Renal cortical epithelial cell (primary cell): Measurements from ENCODE around the gene PBXIP1. TPM values are rescaled to one million over a fixed set of nuclear protein-coding genes. Genes with fewer than 3 reads are reported as not detected.
A peak's percentile ranks its signal among the peaks of the same experiment; 100 is the strongest.
"Not testable (repeated sequence)": the region's sequence is repeated elsewhere in the genome, so short reads cannot be mapped to it uniquely, and the experiment has no call there.

Experiments used
- DNase-seq: peaks from one replicate; pipeline ENCODE4 v3.0.0-alpha.2; 2011; ENCODE audit warnings: low read depth
- total RNA-seq: library from RNA; depleted of rRNA; stranded (reverse); fragments of >200 nt; gene quantifications from 2 replicates; pipeline ENCODE4 v1.2.3, GENCODE V29; 2014

The PBXIP1 gene
- total RNA-seq, 1 donor from 2014 or later: 141 TPM

DNA sequence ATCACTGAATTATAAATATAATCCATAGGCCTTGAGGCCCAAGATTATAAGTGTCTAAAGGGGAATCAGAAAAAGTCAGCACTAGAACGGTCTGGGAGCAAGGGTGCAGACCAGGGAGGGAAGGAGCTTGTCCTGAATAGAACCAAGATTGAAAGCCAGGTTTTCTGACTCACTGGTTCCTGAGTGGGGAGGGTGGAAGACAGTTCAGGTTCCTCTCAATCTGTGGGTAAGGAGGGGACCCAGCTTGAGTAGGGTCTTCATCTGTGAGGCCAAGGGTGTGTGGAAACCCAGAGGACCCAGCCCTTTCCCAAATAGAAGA is 38.3 kb upstream of the PBXIP1 start:
- DNase-seq: no peak

DNA sequence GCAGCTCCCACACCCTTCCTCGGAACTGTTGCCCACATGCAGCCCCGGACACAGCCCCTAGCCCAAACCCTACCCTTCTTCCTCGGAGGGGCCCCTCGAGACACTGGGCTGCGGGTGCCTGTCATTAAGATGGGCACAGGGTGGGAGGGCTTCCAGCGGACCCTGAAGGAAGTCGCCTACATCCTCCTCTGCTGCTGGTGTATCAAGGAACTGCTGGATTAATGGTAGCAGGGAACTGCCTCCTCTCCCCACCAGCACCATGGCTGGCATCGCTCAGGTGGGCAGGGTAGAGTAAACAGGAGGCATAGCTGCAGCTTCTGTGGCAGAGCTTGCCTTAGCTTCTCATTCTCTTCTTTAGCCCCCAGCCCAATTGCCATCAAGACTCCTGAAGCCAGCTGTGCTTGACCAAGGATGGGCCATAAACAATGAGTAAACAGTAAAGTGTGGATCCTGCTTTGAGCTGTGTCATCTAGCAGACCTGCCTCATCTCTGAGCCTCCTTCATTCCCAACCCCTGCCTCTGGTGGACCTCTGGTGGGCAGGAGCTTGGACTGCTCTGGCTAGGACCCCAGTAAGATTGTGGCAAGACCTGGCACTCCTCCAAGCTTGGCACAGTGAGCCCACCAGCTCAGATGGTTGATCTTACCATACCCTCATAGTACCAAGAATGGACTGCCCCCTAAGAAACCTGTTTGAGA is 37.8 kb upstream of the PBXIP1 start, which contains the start of gene LENEP:
Gene LENEP, plus strand, starts transcription at position 15 of the 697 bp plus-strand sequence. Its CDS starts 22 bp downstream, at position 37.
- no peak for DNase-seq

GRCh38 chr1:154992721-154993571 is 37.0 kb upstream of the PBXIP1 start:
- no peak for DNase-seq

- no peak for DNase-seq
Observed at GRCh38 chr1:154990276-154990675, 34.4 kb upstream of the PBXIP1 start.

GRCh38 chr1:154989195-154989860 is 33.4 kb upstream of the PBXIP1 start:
- DNase-seq: no peak

DNA sequence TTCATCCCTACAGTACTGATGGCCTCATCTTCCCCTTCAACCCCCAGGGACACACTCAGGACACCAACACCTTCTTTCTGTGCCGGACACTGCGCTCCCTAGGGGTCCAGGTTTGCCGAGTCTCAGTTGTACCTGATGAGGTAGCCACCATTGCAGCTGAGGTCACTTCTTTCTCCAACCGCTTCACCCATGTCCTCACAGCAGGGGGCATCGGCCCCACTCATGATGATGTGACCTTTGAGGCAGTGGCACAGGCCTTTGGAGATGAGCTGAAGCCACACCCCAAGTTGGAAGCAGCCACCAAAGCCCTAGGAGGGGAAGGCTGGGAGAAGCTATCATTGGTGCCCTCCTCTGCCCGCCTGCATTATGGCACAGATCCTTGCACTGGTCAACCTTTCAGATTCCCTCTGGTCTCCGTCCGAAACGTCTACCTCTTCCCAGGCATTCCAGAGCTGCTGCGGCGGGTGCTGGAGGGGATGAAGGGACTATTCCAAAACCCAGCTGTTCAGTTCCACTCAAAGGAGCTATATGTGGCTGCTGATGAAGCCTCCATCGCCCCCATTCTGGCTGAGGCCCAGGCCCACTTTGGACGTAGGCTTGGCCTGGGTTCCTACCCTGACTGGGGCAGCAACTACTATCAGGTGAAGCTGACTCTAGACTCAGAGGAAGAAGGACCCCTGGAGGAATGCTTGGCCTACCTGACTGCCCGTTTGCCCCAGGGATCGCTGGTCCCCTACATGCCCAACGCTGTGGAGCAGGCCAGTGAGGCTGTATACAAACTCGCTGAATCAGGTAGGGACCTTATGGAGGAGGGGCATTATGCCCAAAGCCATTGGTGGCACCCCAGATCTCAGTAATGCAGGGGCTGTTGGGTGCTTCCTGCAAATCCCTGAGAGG is 32.4 kb upstream of the PBXIP1 start:
- no peak for DNase-seq

- DNase-seq: no peak
Observed at GRCh38 chr1:154987326-154987725, 31.4 kb upstream of the PBXIP1 start.

DNA sequence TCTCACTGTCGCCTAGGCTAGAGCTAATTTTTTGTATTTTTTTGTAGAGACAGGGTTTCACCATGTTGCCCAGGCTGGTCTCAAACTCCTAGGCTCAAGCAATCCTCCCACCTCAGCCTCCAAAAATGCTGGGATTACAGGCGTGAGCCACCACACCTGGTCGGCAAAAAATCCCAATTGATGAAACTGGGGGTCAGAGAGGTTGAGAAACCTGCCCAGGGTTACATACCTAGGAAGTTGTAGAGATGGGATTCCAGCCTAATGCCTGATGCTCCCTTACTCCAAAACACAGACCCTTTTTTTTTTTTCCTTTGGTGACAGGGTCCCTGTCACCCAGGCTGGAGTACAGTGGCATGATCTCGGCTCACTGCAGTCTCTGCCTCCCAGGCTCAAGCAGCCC is 30.8 kb upstream of the PBXIP1 start:
- DNase-seq: not testable (repeated sequence)

DNA sequence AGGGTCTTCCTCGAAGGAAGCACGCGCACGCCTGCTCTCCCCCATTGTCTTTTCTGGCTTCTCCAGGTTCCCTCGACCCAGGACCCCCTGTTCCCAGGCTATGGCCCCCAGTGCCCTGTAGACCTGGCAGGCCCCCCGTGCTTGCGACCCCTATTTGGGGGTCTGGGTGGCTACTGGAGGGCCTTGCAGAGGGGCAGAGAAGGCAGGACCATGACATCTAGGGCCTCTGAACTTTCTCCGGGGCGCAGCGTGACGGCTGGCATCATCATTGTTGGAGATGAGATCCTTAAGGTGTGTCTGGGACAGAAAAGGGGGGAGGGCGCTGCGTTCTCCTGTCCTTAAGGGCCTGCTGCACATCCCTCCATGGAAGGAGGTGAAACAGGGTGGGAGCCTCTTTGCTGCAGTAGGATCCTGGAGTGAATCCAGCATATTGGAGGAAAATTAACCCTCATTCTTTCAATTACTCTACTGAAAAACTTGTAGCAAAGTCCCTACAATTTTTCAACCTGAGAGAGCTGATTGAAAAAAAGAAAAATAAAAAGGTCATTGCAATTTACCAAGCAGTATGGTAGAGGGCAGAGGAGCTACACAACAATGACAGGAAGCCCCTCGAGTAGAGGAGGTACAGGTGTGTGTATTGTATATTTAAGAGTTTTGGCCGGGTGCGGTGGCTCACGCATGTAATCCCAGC is 28.0 kb upstream of the PBXIP1 start:
- no peak for DNase-seq

GRCh38 chr1:154982897-154983648 is 27.2 kb upstream of the PBXIP1 start, which contains the start of gene FLAD1:
FLAD1 (plus strand) TSS chr1:154983344; CDS start chr1:154983695, 351 bp downstream.
- DNase-seq: peak; percentile 100

DNA sequence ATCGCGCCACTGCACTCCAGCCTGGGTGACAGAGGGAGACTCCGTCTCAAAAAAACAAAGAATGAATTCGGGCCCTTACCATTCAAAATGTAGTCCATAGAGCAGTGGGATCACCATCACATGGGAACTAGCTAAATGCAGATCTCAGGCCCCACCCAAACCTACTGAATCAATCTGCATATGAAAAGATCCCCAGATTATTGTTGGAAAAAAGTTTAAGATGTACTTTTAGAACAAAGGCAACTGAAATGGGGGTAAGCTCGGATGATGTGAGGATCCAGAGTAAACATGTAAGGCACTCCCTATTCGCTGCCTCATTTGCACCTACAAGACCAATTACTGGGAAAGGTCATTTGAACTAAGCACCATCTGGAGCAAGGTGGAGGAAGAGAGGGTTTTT is 26.4 kb upstream of the PBXIP1 start:
- DNase-seq: no peak

- DNase-seq: no peak
Observed at GRCh38 chr1:154978360-154978759, 22.5 kb upstream of the PBXIP1 start.

DNA sequence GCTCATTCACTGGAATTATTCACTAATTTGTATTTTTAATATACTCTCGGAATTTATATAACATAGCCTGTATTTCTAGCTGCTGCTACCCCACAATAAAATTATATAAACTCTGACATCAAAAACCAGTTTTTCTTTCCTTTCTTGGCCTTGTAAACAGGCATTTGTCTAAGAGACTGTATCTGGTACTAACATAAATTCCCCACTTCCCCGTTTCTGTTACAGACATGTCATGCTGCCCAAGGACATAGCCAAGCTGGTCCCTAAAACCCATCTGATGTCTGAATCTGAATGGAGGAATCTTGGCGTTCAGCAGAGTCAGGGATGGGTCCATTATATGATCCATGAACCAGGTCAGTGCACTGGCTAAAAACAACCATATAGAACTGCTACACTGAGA is 21.9 kb upstream of the PBXIP1 start:
- DNase-seq: not testable (repeated sequence)

GRCh38 chr1:154975409-154976059 is 19.6 kb upstream of the PBXIP1 start:
- peak; percentile 46 for DNase-seq

- DNase-seq: peak; percentile 92
Observed at GRCh38 chr1:154974808-154975408, 19.0 kb upstream of the PBXIP1 start.

DNA sequence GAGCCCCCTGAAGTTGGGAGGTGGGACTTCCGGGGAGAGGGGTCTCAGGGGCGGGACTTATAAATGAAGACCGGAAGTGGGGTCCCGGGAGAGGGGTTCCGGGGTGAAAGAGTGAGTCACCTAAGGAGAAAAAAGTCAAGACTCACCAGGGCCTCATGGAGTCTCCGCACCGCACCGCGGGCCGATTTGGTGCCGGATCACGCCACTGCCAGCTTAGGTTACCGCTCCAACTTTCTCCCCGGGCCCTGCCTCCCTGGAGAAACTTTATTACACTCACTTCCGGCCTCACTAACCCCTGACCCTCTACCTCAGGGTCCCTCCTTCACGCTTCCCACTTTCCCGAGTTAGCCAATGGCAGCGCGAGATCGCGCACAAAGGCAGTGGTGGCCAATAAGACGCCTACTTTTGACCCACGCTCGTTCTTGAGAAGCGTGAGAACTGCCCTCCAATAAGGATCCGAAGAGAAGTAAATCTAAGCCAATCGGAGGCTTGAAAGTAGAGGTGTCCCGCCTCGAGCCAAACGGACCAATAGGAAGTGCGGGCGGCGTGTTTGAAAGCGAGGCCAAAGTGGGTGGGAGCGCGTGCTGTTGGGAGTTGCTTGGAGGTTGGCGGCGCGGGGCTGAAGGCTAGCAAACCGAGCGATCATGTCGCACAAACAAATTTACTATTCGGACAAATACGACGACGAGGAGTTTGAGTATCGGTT is 18.4 kb upstream of the PBXIP1 start, which contains the start of gene CKS1B:
Gene CKS1B, plus strand, starts transcription at position 580 of the 706 bp plus-strand sequence. Its CDS starts 65 bp downstream, at position 645.
- DNase-seq: peak; percentile 100

DNA sequence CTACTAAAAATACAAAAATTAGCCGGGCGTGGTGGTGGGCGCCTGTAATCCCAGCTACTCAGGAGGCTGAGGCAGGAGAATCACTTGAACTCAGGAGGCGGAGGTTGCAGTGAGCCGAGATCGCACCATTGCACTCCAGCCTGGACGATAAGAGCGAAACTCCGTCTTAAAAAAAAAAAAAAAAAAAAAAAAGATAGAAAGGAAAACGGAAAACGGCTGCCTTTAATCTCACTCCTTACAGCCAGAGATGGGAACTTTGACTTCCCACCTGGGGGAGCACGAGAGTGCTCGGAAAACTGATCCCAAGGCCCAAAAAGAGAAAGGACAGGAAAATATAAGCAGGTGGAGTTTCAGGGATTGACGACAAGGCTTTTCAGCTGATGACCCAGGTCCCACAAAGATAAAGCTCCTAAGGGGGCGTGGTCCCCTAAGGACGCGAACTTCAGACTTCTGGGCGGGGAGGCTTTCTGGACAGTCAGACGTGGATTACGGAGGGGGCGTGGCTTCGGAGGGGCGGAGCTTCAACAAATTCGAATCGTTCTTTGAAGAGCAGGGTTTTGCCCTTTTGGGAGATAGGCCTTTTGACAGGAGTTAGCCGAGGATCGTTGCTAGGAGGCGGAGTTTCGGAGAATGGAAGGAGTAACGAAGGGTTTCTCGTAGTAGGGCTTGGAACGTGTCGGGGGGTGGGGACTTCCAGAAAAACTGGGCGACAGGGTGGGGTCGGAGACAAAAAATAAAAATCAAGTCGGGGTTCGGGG is 17.6 kb upstream of the PBXIP1 start:
- peak; percentile 94 for DNase-seq
